HEK293 (cell line): Measurements from ENCODE around the gene COQ3.

Source experiments
- CTCF ChIA-PET: fragments of 350-600 bp; formaldehyde crosslinking; extraction: SDS; loops from one replicate; lab custom pipeline; 2021; ENCODE audit warnings: antibody characterized with exemption; lab: Yijun Ruan, JAX
- POLR2A ChIA-PET: fragments of 300-600 bp; formaldehyde crosslinking; extraction: SDS; loops from one replicate; lab custom pipeline; 2020; ENCODE audit warnings: antibody characterized with exemption, inconsistent platforms; lab: Yijun Ruan, JAX
- H3K27ac ChIP-seq: fragments of 200-500 bp; sonication (Bioruptor generic); 2 replicates; pipeline ENCODE4 v1.5.1; 2014; ENCODE audit warnings: low read depth, low read length, control low read depth, inconsistent platforms; ENCODE audit errors: extremely low read depth
- H3K36me3 ChIP-seq, 2 experiments: fragments of 200-500 bp in 1 of 2; sonication (Bioruptor generic) in 1 of 2; 1 replicate in 1 of 2; 2 replicates in 1 of 2; pipeline ENCODE4 v1.5.1; 2014 to 2017; ENCODE audit warnings: inconsistent platforms in 2 of 2, low read length in 2 of 2; ENCODE audit not compliant: control insufficient read depth in 2 of 2, insufficient read depth in 1 of 2
- H3K4me1 ChIP-seq: fragments of 200-500 bp; sonication (Bioruptor generic); 2 replicates; pipeline ENCODE4 v1.5.1; 2014; ENCODE audit warnings: mild to moderate bottlenecking, low read length, inconsistent platforms; ENCODE audit not compliant: control insufficient read depth, insufficient read depth
- H3K4me3 ChIP-seq: 2 replicates; pipeline ENCODE4 v1.5.1; 2011; ENCODE audit warnings: low read depth, mild to moderate bottlenecking, control low read depth, low read length, moderate library complexity
- H3K9me3 ChIP-seq: fragments of 200-500 bp; sonication (Bioruptor generic); 2 replicates; pipeline ENCODE4 v1.5.1; 2014; ENCODE audit warnings: low read depth, low read length, inconsistent platforms; ENCODE audit not compliant: control insufficient read depth, insufficient read depth
- FEZF1 ChIP-seq: fragments of 450-650 bp; formaldehyde crosslinking; IDR thresholded peaks from 2 replicates; pipeline ENCODE4 v1.5.1; 2016; ENCODE audit warnings: missing biosample characterization, missing genetic modification characterization
- PRDM1 ChIP-seq: fragments of 450-650 bp; formaldehyde crosslinking; IDR thresholded peaks from 2 replicates; pipeline ENCODE4; 2016; ENCODE audit warnings: missing biosample characterization, missing genetic modification characterization
- TRIM28 ChIP-seq: IDR thresholded peaks from 2 replicates; pipeline ENCODE4 v1.6.1; 2011; ENCODE audit warnings: low read length, control low read depth, borderline replicate concordance
- ZBTB21 ChIP-seq: fragments of 450-650 bp; formaldehyde crosslinking; IDR thresholded peaks from 2 replicates; pipeline ENCODE4 v1.5.1; 2017; ENCODE audit warnings: missing biosample characterization, missing genetic modification characterization
- ZIC2 ChIP-seq: fragments of 450-650 bp; formaldehyde crosslinking; IDR thresholded peaks from 2 replicates; pipeline ENCODE4 v1.5.1; 2016; ENCODE audit warnings: missing biosample characterization, missing genetic modification characterization
- ZNF155 ChIP-seq: fragments of 450-650 bp; formaldehyde crosslinking; IDR thresholded peaks from 2 replicates; pipeline ENCODE4 v1.5.1; 2016; ENCODE audit warnings: missing biosample characterization, missing genetic modification characterization
- ZNF157 ChIP-seq: fragments of 450-650 bp; formaldehyde crosslinking; IDR thresholded peaks from 2 replicates; pipeline ENCODE4 v1.5.1; 2016; ENCODE audit warnings: missing biosample characterization, missing genetic modification characterization
- ZNF221 ChIP-seq: fragments of 450-650 bp; formaldehyde crosslinking; IDR thresholded peaks from 2 replicates; pipeline ENCODE4 v1.5.1; 2017; ENCODE audit warnings: missing biosample characterization, missing genetic modification characterization, borderline replicate concordance
- ZNF311 ChIP-seq: fragments of 450-650 bp; formaldehyde crosslinking; IDR thresholded peaks from 2 replicates; pipeline ENCODE4 v1.5.1; 2017; ENCODE audit warnings: missing biosample characterization, missing genetic modification characterization, borderline replicate concordance
- ZNF341 ChIP-seq: fragments of 450-650 bp; formaldehyde crosslinking; IDR thresholded peaks from 2 replicates; pipeline ENCODE4; 2016; ENCODE audit warnings: low read depth, missing biosample characterization, missing genetic modification characterization
- ZNF366 ChIP-seq: fragments of 450-650 bp; formaldehyde crosslinking; conservative IDR thresholded peaks from 2 replicates; pipeline ENCODE4 v1.5.1; 2016; ENCODE audit warnings: missing biosample characterization, missing genetic modification characterization
- ZNF561 ChIP-seq: fragments of 450-650 bp; IDR thresholded peaks from 2 replicates; pipeline ENCODE4 v1.5.1; 2018; ENCODE audit warnings: missing biosample characterization, missing genetic modification characterization, borderline replicate concordance
- ZNF629 ChIP-seq: fragments of 450-650 bp; formaldehyde crosslinking; IDR thresholded peaks from 2 replicates; pipeline ENCODE4 v1.5.1; 2017; ENCODE audit warnings: missing biosample characterization, missing genetic modification characterization
- ZNF654 ChIP-seq: fragments of 450-650 bp; formaldehyde crosslinking; IDR thresholded peaks from 2 replicates; pipeline ENCODE4 v1.5.1; 2016; ENCODE audit warnings: low read depth, missing biosample characterization, missing genetic modification characterization
- ZNF660 ChIP-seq: fragments of 450-650 bp; IDR thresholded peaks from 2 replicates; pipeline ENCODE4 v1.5.1; 2018; ENCODE audit warnings: missing biosample characterization, mild to moderate bottlenecking, missing genetic modification characterization
- ZNF76 ChIP-seq: fragments of 450-650 bp; formaldehyde crosslinking; IDR thresholded peaks from 2 replicates; pipeline ENCODE4; 2016; ENCODE audit warnings: low read depth, missing biosample characterization, missing genetic modification characterization, borderline replicate concordance
- ZXDB ChIP-seq: fragments of 450-650 bp; formaldehyde crosslinking; IDR thresholded peaks from 2 replicates; pipeline ENCODE4 v1.5.1; 2016; ENCODE audit warnings: missing biosample characterization, missing genetic modification characterization
- TF ChIP-seq, protein P1 (sequence below): fragments of 450-650 bp; formaldehyde crosslinking; IDR thresholded peaks from 2 replicates; pipeline ENCODE4 v1.5.1; 2016; ENCODE audit warnings: missing biosample characterization, missing genetic modification characterization
- TF ChIP-seq, protein P2 (sequence below): fragments of 450-650 bp; formaldehyde crosslinking; optimal IDR thresholded peaks from 2 replicates; pipeline ENCODE3; 2016; ENCODE audit warnings: missing biosample characterization, mild to moderate bottlenecking, missing genetic modification characterization
- TF ChIP-seq, protein P3 (sequence below): fragments of 450-650 bp; formaldehyde crosslinking; IDR thresholded peaks from 2 replicates; pipeline ENCODE4 v1.5.1; 2016; ENCODE audit warnings: missing biosample characterization, missing genetic modification characterization
- TF ChIP-seq, protein P4 (sequence below): fragments of 450-650 bp; formaldehyde crosslinking; IDR thresholded peaks from 2 replicates; pipeline ENCODE4 v1.5.1; 2016; ENCODE audit warnings: missing biosample characterization, missing genetic modification characterization
- TF ChIP-seq, protein P5 (sequence below): fragments of 450-650 bp; formaldehyde crosslinking; IDR thresholded peaks from 2 replicates; pipeline ENCODE4; 2016; ENCODE audit warnings: missing biosample characterization, missing genetic modification characterization
- TF ChIP-seq, protein P6 (sequence below): fragments of 450-650 bp; formaldehyde crosslinking; IDR thresholded peaks from 2 replicates; pipeline ENCODE4 v1.5.1; 2016; ENCODE audit warnings: missing biosample characterization, missing genetic modification characterization

Gene COQ3

DNA sequence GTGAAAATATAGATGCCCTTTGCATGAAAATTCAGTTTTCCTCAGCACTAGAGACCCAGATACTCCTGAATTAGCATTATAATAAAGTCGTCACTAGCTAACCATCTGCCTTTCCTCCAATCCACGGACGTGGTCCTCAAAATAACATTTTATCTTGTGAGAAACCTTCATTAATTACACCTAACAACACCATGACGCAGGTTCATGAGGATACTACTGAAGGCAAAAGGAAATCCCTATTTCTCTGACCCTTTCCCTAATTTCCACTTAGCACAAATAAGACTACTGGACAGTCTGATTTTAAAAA lies 32.4 kb upstream of the COQ3 start (continued):
- TF ChIP-seq, protein P1, sequence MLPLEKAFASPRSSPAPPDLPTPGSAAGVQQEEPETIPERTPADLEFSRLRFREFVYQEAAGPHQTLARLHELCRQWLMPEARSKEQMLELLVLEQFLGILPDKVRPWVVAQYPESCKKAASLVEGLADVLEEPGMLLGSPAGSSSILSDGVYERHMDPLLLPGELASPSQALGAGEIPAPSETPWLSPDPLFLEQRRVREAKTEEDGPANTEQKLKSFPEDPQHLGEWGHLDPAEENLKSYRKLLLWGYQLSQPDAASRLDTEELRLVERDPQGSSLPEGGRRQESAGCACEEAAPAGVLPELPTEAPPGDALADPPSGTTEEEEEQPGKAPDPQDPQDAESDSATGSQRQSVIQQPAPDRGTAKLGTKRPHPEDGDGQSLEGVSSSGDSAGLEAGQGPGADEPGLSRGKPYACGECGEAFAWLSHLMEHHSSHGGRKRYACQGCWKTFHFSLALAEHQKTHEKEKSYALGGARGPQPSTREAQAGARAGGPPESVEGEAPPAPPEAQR, result no peak
- TF ChIP-seq, protein P2, sequence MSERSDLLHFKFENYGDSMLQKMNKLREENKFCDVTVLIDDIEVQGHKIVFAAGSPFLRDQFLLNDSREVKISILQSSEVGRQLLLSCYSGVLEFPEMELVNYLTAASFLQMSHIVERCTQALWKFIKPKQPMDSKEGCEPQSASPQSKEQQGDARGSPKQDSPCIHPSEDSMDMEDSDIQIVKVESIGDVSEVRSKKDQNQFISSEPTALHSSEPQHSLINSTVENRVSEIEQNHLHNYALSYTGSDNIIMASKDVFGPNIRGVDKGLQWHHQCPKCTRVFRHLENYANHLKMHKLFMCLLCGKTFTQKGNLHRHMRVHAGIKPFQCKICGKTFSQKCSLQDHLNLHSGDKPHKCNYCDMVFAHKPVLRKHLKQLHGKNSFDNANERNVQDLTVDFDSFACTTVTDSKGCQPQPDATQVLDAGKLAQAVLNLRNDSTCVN (tag by site-specific recombination), result no peak
- TF ChIP-seq ZNF157 (tag by site-specific recombination) (no peak), ZNF561 (tag by site-specific recombination) (no peak), ZNF311 (no peak), ZBTB21 (tag by site-specific recombination) (no peak), ZXDB (tag by site-specific recombination) (no peak), ZNF76 (tag by site-specific recombination) (no peak), TRIM28 (no peak)
- TF ChIP-seq, protein P3, sequence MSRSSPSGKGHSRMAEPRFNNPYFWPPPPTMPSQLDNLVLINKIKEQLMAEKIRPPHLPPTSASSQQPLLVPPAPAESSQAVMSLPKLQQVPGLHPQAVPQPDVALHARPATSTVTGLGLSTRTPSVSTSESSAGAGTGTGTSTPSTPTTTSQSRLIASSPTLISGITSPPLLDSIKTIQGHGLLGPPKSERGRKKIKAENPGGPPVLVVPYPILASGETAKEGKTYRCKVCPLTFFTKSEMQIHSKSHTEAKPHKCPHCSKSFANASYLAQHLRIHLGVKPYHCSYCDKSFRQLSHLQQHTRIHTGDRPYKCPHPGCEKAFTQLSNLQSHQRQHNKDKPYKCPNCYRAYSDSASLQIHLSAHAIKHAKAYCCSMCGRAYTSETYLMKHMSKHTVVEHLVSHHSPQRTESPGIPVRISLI (tag by site-specific recombination), result no peak

DNA sequence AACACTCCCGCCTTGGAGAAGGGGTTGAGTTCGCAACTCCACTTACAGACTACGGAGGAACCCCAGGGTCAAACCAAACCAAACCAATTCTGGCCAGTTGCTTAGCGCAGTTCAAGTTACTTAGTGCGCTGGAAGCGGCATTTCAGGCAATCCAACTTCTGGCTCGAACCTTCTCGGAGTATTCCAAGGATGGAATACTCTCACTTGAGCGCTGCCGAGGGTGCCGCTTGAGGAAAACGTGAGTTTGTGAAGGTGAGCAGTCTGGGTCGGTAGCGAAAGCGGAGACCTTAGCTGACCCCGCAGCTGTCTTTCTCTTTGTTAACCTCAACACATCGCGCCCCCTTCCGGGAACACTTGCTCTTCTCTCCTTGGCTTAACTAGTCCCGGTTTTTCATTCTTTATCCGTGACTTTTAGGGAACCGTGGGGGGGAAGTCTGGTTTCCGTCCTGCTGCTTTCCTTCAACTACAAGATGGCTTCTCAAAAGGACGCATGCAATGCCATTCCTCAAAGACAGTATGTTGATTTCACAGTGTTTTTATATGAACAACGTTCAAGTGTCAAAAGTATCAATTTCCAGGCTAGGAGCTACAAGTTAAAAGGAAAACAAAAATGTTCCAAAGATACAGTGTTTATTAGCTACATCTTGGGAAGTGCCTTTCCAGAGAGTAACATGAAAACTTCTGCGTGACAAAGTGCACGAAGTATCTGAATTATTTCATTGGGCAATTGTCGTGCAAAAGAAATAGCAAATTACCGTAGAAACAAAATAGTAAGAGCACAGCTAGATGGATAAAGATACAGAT lies 31.9 kb upstream of the COQ3 start:
- H3K36me3 ChIP-seq, result peaks cover 0 to 31% of the 10 kb centered on the region in 2 experiments; a peak in 2 of 3 replicates
- H3K9me3 ChIP-seq, result no peaks in the 10 kb centered on the region
- CTCF ChIA-PET, result interaction anchor here (0.6 to 3.1 kb wide), 18 partner anchors 8 to 140 kb away, joined by 3 to 19 read pairs (median 4); partner anchors contain the start of gene USP45
- H3K4me3 ChIP-seq, result peak overlapping the region; percentile 57
- H3K27ac ChIP-seq, result peak overlapping the region; percentile 88
- POLR2A ChIA-PET, result interaction anchor here (0.9 to 3.6 kb wide), 13 partner anchors 9 to 163 kb away, joined by 3 to 31 read pairs (median 5); partner anchors contain the start of genes CCNC, COQ3 and FAXC
- peaks cover 4% of the 10 kb centered on the region; the same call in 1 of the 2 replicates for H3K4me1 ChIP-seq
- peak; percentile 69; the same call in 1 of the 2 replicates for TF ChIP-seq ZNF341
- TF ChIP-seq, protein P4, sequence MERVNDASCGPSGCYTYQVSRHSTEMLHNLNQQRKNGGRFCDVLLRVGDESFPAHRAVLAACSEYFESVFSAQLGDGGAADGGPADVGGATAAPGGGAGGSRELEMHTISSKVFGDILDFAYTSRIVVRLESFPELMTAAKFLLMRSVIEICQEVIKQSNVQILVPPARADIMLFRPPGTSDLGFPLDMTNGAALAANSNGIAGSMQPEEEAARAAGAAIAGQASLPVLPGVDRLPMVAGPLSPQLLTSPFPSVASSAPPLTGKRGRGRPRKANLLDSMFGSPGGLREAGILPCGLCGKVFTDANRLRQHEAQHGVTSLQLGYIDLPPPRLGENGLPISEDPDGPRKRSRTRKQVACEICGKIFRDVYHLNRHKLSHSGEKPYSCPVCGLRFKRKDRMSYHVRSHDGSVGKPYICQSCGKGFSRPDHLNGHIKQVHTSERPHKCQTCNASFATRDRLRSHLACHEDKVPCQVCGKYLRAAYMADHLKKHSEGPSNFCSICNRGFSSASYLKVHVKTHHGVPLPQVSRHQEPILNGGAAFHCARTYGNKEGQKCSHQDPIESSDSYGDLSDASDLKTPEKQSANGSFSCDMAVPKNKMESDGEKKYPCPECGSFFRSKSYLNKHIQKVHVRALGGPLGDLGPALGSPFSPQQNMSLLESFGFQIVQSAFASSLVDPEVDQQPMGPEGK (tag by site-specific recombination), result 0 out of 2 replicates have a peak, but pooled peaks have one; percentile 10
- peak; percentile 25; the same call in 1 of the 2 replicates for TF ChIP-seq ZNF660 (tag by site-specific recombination)
- TF ChIP-seq ZXDB (tag by site-specific recombination), result peak; percentile 19
- peak; percentile 53; the same call in 1 of the 2 replicates for TF ChIP-seq ZNF366 (tag by site-specific recombination)
- TF ChIP-seq, protein P5, sequence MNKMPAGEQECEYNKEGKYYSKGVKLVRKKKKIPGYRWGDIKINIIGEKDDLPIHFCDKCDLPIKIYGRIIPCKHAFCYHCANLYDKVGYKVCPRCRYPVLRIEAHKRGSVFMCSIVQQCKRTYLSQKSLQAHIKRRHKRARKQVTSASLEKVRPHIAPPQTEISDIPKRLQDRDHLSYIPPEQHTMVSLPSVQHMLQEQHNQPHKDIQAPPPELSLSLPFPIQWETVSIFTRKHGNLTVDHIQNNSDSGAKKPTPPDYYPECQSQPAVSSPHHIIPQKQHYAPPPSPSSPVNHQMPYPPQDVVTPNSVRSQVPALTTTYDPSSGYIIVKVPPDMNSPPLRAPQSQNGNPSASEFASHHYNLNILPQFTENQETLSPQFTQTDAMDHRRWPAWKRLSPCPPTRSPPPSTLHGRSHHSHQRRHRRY (tag by site-specific recombination), result no peak
- TF ChIP-seq ZNF629 (tag by site-specific recombination), result 0 out of 2 replicates have a peak, but pooled peaks have one; percentile 5
- TF ChIP-seq PRDM1 (tag by site-specific recombination), result peak; percentile 93
- TF ChIP-seq, protein P6, sequence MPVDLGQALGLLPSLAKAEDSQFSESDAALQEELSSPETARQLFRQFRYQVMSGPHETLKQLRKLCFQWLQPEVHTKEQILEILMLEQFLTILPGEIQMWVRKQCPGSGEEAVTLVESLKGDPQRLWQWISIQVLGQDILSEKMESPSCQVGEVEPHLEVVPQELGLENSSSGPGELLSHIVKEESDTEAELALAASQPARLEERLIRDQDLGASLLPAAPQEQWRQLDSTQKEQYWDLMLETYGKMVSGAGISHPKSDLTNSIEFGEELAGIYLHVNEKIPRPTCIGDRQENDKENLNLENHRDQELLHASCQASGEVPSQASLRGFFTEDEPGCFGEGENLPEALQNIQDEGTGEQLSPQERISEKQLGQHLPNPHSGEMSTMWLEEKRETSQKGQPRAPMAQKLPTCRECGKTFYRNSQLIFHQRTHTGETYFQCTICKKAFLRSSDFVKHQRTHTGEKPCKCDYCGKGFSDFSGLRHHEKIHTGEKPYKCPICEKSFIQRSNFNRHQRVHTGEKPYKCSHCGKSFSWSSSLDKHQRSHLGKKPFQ (tag by site-specific recombination), result no peak
- TF ChIP-seq ZNF155, result no peak
- TF ChIP-seq ZIC2, result peak; percentile 36
- peak; percentile 43 for TF ChIP-seq ZNF654
- TF ChIP-seq FEZF1 (tag by site-specific recombination), result 0 out of 2 replicates have a peak, but pooled peaks have one; percentile 28
- no peak for TF ChIP-seq ZNF221 (tag by site-specific recombination)
